NB4 (cell line): Measurements from ENCODE around the gene CTNND2.

ENCODE experiments used
- DNase-seq: peaks from one replicate; pipeline ENCODE4 v3.0.0; 2010; ENCODE audit warnings: low read depth
- H3K4me3 ChIP-seq: one replicate; pipeline ENCODE4 v1.5.1; 2011; ENCODE audit warnings: mild to moderate bottlenecking, low read depth, low read length, moderate library complexity
- MAX ChIP-seq: IDR thresholded peaks from 2 replicates; pipeline ENCODE4 v1.6.1; 2011; ENCODE audit warnings: low read depth, low read length
- MYC ChIP-seq: IDR thresholded peaks from 2 replicates; pipeline ENCODE4 v1.6.1; 2011; ENCODE audit warnings: low read depth, low read length
- POLR2A ChIP-seq: IDR thresholded peaks from 2 replicates; pipeline ENCODE4 v1.6.1; 2011; ENCODE audit warnings: mild to moderate bottlenecking; ENCODE audit not compliant: insufficient read length; ENCODE audit errors: extremely low read depth
- TF ChIP-seq, protein P1 (sequence below): IDR thresholded peaks from one replicate; pipeline ENCODE4 v1.5.1; 2012; ENCODE audit warnings: low read depth, low read length

CTNND2 gene

GRCh38 chr5:11555171-11555570, 349.1 kb downstream of the CTNND2 start:
- no peak overlapping the region for H3K4me3 ChIP-seq
- TF ChIP-seq POLR2A: no peak
- TF ChIP-seq MYC: no peak
- no peak for TF ChIP-seq MAX
- TF ChIP-seq, protein P1, sequence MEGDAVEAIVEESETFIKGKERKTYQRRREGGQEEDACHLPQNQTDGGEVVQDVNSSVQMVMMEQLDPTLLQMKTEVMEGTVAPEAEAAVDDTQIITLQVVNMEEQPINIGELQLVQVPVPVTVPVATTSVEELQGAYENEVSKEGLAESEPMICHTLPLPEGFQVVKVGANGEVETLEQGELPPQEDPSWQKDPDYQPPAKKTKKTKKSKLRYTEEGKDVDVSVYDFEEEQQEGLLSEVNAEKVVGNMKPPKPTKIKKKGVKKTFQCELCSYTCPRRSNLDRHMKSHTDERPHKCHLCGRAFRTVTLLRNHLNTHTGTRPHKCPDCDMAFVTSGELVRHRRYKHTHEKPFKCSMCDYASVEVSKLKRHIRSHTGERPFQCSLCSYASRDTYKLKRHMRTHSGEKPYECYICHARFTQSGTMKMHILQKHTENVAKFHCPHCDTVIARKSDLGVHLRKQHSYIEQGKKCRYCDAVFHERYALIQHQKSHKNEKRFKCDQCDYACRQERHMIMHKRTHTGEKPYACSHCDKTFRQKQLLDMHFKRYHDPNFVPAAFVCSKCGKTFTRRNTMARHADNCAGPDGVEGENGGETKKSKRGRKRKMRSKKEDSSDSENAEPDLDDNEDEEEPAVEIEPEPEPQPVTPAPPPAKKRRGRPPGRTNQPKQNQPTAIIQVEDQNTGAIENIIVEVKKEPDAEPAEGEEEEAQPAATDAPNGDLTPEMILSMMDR: no peak
- no peak for DNase-seq

DNA sequence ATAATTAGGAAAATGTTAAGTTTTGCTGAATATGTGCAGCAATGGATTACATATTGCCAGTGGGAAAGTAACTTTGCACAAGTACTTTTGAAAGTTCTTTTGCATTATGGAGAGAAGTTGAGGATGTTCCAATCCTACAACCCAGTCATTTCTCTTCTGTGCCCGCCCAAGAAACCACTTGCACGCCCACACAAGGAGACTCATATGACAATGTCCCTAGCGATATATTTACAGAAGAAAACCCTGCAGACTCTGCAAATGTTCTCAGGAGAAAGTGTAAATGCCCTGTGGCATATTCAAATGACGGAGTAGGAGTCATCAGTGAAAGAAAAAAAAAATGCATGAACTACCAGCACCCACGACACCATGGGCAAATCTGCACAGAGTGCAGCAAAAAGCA, 356.5 kb downstream of the CTNND2 start:
- H3K4me3 ChIP-seq: no peak overlapping the region

DNA sequence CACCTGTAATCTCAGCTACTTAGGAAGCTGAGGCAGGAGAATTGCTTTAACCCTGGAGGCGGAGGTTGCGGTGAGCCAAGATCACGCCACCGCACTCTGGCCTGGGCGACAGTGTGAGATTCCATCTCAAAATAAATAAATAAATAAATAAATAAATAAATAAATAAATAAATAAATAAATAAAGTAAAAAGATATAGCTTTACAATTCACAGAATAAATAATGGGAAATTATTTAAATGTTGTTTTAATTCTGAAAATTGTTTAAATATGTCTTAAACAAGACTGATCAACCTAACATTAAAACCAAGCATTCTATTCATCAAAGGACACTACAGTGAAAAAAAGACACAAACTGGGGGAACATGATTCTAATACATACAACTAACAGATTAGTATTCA, 357.1 kb downstream of the CTNND2 start:
- no peak for DNase-seq
- TF ChIP-seq MAX (no peak), POLR2A (no peak), MYC (no peak)
- TF ChIP-seq, protein P1: no peak
- no peak overlapping the region for H3K4me3 ChIP-seq

More for the DNA sequence above, 356.5 kb downstream of the CTNND2 start:
- no peak for DNase-seq
- TF ChIP-seq MAX (no peak), MYC (no peak), POLR2A (no peak)
- TF ChIP-seq, protein P1: no peak

- no peak for TF ChIP-seq MAX
- no peak for TF ChIP-seq POLR2A
- TF ChIP-seq, protein P1: no peak
- no peak for TF ChIP-seq MYC
- DNase-seq: no peak
- no peak overlapping the region for H3K4me3 ChIP-seq
Measured at GRCh38 chr5:11540112-11540511, 364.1 kb downstream of the CTNND2 start.

DNA sequence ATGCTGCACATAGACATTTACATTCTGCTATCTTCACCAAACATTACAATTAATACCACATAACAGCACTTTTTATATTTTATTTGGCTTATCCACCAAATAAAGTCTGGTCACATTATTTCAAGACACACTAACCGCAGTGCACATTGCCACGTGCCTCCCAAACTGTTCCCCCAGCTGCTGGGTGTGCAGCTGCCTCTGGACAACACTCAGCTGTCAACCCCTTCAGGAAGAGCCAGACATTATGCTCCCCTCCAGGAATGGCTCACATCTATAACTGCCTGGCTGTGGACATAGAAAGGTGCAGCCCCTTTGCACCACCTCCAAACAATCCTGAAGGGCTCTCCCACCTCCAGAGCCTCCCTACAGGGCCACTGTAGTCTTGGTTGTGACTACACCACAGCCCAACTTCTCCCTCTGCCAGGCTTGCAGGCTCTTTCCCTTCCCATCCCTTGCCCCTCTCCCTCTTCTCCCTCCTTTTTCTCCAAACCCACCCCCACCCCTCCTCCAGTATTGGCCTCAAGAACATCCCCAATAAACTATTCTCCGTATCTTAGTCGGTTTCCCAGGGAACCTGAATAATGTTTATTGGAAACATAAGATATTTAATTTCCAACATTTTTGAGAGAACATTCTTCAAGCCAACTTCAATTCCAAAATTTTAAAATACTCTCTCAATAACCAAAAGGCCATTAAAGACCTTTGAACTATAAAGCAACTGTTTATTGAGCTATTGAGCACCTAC, 372.3 kb downstream of the CTNND2 start:
- DNase-seq: no peak
- TF ChIP-seq MAX (no peak), POLR2A (no peak), MYC (no peak)
- TF ChIP-seq, protein P1: no peak
- H3K4me3 ChIP-seq: no peak overlapping the region
